ENCODE results near the gene FXN.

The FXN gene

DNA sequence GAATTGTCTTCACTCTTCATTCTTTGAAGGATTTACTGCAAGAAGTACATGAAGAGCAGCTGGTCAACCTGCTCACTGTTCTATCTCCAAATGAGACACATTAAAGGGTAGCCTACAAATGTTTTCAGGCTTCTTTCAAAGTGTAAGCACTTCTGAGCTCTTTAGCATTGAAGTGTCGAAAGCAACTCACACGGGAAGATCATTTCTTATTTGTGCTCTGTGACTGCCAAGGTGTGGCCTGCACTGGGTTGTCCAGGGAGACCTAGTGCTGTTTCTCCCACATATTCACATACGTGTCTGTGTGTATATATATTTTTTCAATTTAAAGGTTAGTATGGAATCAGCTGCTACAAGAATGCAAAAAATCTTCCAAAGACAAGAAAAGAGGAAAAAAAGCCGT is 37.6 kb downstream of the FXN start:
- Histone ChIP-seq H3K79me2 (ENCODE audit: insufficient read depth, low read length) (no peaks in the 10 kb centered on the region), H3K9me3 (ENCODE audit: insufficient read depth, low read depth, low read length) (no peaks in the 10 kb centered on the region), H2AFZ (ENCODE audit: low read length) (no peak overlapping the region), H3K9me2 (replicated peaks; ENCODE audit: low read depth, low read length) (no peaks in the 10 kb centered on the region), H3F3A (ENCODE audit: low read depth) (no peaks in the 10 kb centered on the region), H3K36me3 (ENCODE audit: insufficient read depth, low read length) (peaks cover 43% of the 10 kb centered on the region; the same call in 1 of the 2 replicates), H3K4me1 (ENCODE audit: insufficient read depth, low read length, poor library complexity, severe bottlenecking) (no peaks in the 10 kb centered on the region), H3K27me3 (ENCODE audit: insufficient read depth, low read length, poor library complexity, severe bottlenecking) (no peaks in the 10 kb centered on the region), H3K9ac (ENCODE audit: low read depth, low read length, poor library complexity, severe bottlenecking) (no peak overlapping the region), H4K20me1 (ENCODE audit: insufficient read depth, low read length, poor library complexity, severe bottlenecking) (no peaks in the 10 kb centered on the region), H3K4me2 (ENCODE audit: low read depth, low read length, poor library complexity, severe bottlenecking) (no peak overlapping the region), H3K4me3 (ENCODE audit: low read length, poor library complexity, severe bottlenecking) (no peak overlapping the region)
- no peak for TF ChIP-seq EZH2phosphoT487 (IDR thresholded peaks at IDR 0.05; ENCODE audit: borderline replicate concordance)
- TF ChIP-seq, protein P1, sequence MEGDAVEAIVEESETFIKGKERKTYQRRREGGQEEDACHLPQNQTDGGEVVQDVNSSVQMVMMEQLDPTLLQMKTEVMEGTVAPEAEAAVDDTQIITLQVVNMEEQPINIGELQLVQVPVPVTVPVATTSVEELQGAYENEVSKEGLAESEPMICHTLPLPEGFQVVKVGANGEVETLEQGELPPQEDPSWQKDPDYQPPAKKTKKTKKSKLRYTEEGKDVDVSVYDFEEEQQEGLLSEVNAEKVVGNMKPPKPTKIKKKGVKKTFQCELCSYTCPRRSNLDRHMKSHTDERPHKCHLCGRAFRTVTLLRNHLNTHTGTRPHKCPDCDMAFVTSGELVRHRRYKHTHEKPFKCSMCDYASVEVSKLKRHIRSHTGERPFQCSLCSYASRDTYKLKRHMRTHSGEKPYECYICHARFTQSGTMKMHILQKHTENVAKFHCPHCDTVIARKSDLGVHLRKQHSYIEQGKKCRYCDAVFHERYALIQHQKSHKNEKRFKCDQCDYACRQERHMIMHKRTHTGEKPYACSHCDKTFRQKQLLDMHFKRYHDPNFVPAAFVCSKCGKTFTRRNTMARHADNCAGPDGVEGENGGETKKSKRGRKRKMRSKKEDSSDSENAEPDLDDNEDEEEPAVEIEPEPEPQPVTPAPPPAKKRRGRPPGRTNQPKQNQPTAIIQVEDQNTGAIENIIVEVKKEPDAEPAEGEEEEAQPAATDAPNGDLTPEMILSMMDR (conservative IDR thresholded peaks at IDR 0.05; ENCODE audit: low read length), result no peak

DNA sequence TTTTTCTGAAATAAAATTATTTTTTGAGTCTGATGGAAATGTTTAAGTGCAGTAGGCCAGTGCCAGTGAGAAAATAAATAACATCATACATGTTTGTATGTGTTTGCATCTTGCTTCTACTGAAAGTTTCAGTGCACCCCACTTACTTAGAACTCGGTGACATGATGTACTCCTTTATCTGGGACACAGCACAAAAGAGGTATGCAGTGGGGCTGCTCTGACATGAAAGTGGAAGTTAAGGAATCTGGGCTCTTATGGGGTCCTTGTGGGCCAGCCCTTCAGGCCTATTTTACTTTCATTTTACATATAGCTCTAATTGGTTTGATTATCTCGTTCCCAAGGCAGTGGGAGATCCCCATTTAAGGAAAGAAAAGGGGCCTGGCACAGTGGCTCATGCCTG is 39.2 kb downstream of the FXN start:
- H3K36me3 ChIP-seq (ENCODE audit: insufficient read depth, low read length), result peaks cover 28% of the 10 kb centered on the region; the same call in 1 of the 2 replicates
- H3K9me3 ChIP-seq (ENCODE audit: insufficient read depth, low read depth, low read length), result no peaks in the 10 kb centered on the region
- H3K9ac ChIP-seq (ENCODE audit: low read depth, low read length, poor library complexity, severe bottlenecking), result no peak overlapping the region
- no peak overlapping the region for H3K4me2 ChIP-seq (ENCODE audit: low read depth, low read length, poor library complexity, severe bottlenecking)
- H4K20me1 ChIP-seq (ENCODE audit: insufficient read depth, low read length, poor library complexity, severe bottlenecking), result no peaks in the 10 kb centered on the region
- TF ChIP-seq, protein P1 (conservative IDR thresholded peaks at IDR 0.05; ENCODE audit: low read length), result no peak
- no peak for TF ChIP-seq EZH2phosphoT487 (IDR thresholded peaks at IDR 0.05; ENCODE audit: borderline replicate concordance)
- no peak overlapping the region for H3K4me3 ChIP-seq (ENCODE audit: low read length, poor library complexity, severe bottlenecking)
- H3K27me3 ChIP-seq (ENCODE audit: insufficient read depth, low read length, poor library complexity, severe bottlenecking), result no peaks in the 10 kb centered on the region
- no peaks in the 10 kb centered on the region for H3K9me2 ChIP-seq (replicated peaks; ENCODE audit: low read depth, low read length)
- H3K4me1 ChIP-seq (ENCODE audit: insufficient read depth, low read length, poor library complexity, severe bottlenecking), result no peaks in the 10 kb centered on the region
- no peaks in the 10 kb centered on the region for H3F3A ChIP-seq (ENCODE audit: low read depth)
- no peak overlapping the region for H2AFZ ChIP-seq (ENCODE audit: low read length)
- no peaks in the 10 kb centered on the region for H3K79me2 ChIP-seq (ENCODE audit: insufficient read depth, low read length)

DNA sequence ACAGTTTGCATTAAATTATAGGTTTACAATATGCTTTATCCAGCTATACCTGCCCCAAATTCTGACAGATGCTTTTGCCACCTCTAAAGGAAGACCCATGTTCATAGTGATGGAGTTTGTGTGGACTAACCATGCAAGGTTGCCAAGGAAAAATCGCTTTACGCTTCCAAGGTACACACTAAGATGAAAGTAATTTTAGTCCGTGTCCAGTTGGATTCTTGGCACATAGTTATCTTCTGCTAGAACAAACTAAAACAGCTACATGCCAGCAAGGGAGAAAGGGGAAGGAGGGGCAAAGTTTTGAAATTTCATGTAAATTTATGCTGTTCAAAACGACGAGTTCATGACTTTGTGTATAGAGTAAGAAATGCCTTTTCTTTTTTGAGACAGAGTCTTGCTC is 41.0 kb downstream of the FXN start:
- Histone ChIP-seq H3F3A (ENCODE audit: low read depth) (no peaks in the 10 kb centered on the region), H3K4me2 (ENCODE audit: low read depth, low read length, poor library complexity, severe bottlenecking) (no peak overlapping the region)
- no peak for TF ChIP-seq EZH2phosphoT487 (IDR thresholded peaks at IDR 0.05; ENCODE audit: borderline replicate concordance)
- TF ChIP-seq, protein P1 (conservative IDR thresholded peaks at IDR 0.05; ENCODE audit: low read length), result no peak

More for the DNA sequence above, 41.0 kb downstream of the FXN start:
- Histone ChIP-seq H3K4me3 (ENCODE audit: low read length, poor library complexity, severe bottlenecking) (no peak overlapping the region), H3K27me3 (ENCODE audit: insufficient read depth, low read length, poor library complexity, severe bottlenecking) (no peaks in the 10 kb centered on the region), H3K9ac (ENCODE audit: low read depth, low read length, poor library complexity, severe bottlenecking) (no peak overlapping the region), H3K79me2 (ENCODE audit: insufficient read depth, low read length) (no peaks in the 10 kb centered on the region), H4K20me1 (ENCODE audit: insufficient read depth, low read length, poor library complexity, severe bottlenecking) (no peaks in the 10 kb centered on the region), H3K9me3 (ENCODE audit: insufficient read depth, low read depth, low read length) (no peaks in the 10 kb centered on the region), H3K9me2 (replicated peaks; ENCODE audit: low read depth, low read length) (no peaks in the 10 kb centered on the region), H2AFZ (ENCODE audit: low read length) (no peak overlapping the region), H3K36me3 (ENCODE audit: insufficient read depth, low read length) (peaks cover 15% of the 10 kb centered on the region; the same call in 1 of the 2 replicates), H3K4me1 (ENCODE audit: insufficient read depth, low read length, poor library complexity, severe bottlenecking) (no peaks in the 10 kb centered on the region)

Data from Loucy (cell line).